Mesendoderm (in vitro differentiated cells): ENCODE data around the gene DAAM1.
A peak's percentile ranks its signal among the peaks of the same experiment; 100 is the strongest.

Source experiments
- DNase-seq: peaks from one replicate; pipeline ENCODE4 v3.0.0; 2013
- H2AK5ac ChIP-seq: 2 replicates; pipeline ENCODE4 v1.6.1; 2013; ENCODE audit warnings: low read length, inconsistent platforms
- H2BK120ac ChIP-seq: 2 replicates; pipeline ENCODE4 v1.6.1; 2013; ENCODE audit warnings: low read depth, mild to moderate bottlenecking, low read length, moderate library complexity, mixed read lengths
- H2BK15ac ChIP-seq: replicated peaks from 2 replicates; pipeline ENCODE4 v1.6.1; 2013; ENCODE audit warnings: low read depth, mild to moderate bottlenecking, moderate library complexity
- H2BK5ac ChIP-seq: 2 replicates; pipeline ENCODE4 v1.6.1; 2013; ENCODE audit warnings: low read length, inconsistent platforms
- H3K18ac ChIP-seq: 2 replicates; pipeline ENCODE4 v1.6.1; 2013; ENCODE audit warnings: mild to moderate bottlenecking, low read length, mixed read lengths
- H3K23ac ChIP-seq: one replicate; pipeline ENCODE4 v1.6.1; 2013; ENCODE audit warnings: low read length
- H3K27ac ChIP-seq: 2 replicates; pipeline ENCODE4 v1.5.1; 2013; ENCODE audit warnings: low read depth, mild to moderate bottlenecking, inconsistent platforms, low read length, moderate library complexity
- H3K27me3 ChIP-seq: 2 replicates; pipeline ENCODE4 v1.6.1; 2013; ENCODE audit warnings: low read length, control low read depth, mild to moderate bottlenecking, inconsistent platforms; ENCODE audit not compliant: insufficient read depth, poor library complexity
- H3K36me3 ChIP-seq: 2 replicates; pipeline ENCODE4 v1.6.1; 2013; ENCODE audit warnings: low read length, inconsistent platforms; ENCODE audit not compliant: control insufficient read depth, insufficient read depth
- H3K4ac ChIP-seq: one replicate; pipeline ENCODE4 v1.6.1; 2013; ENCODE audit warnings: low read depth, mild to moderate bottlenecking, low read length, moderate library complexity
- H3K4me1 ChIP-seq: 2 replicates; pipeline ENCODE4 v1.6.1; 2013; ENCODE audit warnings: low read depth, low read length, inconsistent platforms; ENCODE audit not compliant: control insufficient read depth
- H3K4me2 ChIP-seq: 2 replicates; pipeline ENCODE4 v1.6.1; 2013; ENCODE audit warnings: low read length
- H3K4me3 ChIP-seq: 2 replicates; pipeline ENCODE4 v1.5.1; 2013; ENCODE audit warnings: mild to moderate bottlenecking, low read length
- H3K56ac ChIP-seq: one replicate; pipeline ENCODE4 v1.6.1; 2013; ENCODE audit warnings: low read length
- H3K79me1 ChIP-seq: 2 replicates; pipeline ENCODE4 v1.6.1; 2013; ENCODE audit warnings: low read length, inconsistent platforms
- H3K79me2 ChIP-seq: 2 replicates; pipeline ENCODE4 v1.6.1; 2013; ENCODE audit warnings: mild to moderate bottlenecking, low read length; ENCODE audit not compliant: control insufficient read depth, insufficient read depth
- H3K9ac ChIP-seq: 2 replicates; pipeline ENCODE4 v1.6.1; 2013; ENCODE audit warnings: low read length, inconsistent platforms
- H4K5ac ChIP-seq: one replicate; pipeline ENCODE4 v1.6.1; 2013; ENCODE audit warnings: low read length
- H4K8ac ChIP-seq: one replicate; pipeline ENCODE4 v1.6.1; 2013; ENCODE audit warnings: low read depth, mild to moderate bottlenecking, control low read depth, low read length, moderate library complexity
- WGBS: extraction: QIAGEN DNeasy Blood & Tissue Kit; methylation state at CpG from one replicate; pipeline ENCODE4 v1.1.7; 2013; ENCODE audit warnings: low lambda C conversion rate, missing lambda C conversion rate; ENCODE audit not compliant: insufficient coverage; ENCODE audit errors: extremely low coverage; 5-methylcytosine and 5-hydroxymethylcytosine counted together

Gene DAAM1

DNA sequence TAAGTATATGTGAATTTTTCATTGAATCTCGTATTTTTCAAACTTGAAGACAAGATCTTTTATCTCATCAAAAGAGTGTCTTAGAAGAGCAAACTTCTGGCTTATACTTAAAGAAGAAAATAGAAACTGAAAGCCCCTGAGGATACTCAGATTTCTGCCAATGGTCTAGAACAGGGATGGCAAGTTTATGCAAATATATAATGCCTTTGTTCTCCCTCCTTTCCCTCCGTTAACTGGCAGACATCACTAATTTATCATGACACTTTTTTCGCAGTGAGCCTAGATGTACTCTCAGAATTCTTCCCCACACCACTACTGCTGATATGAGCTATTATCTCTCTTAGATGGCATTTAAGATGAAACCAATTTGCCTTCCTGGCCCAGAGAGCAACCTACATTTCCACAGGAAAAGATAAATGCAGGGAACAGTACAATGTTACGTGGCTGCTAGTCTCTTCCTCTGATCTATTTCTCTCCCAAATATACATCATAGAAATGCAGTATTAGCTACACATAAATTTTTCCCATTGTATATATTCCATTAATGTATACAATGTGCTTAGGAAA lies 40.0 kb upstream of the DAAM1 start:
- Histone ChIP-seq H3K4me3 (no peak overlapping the region), H3K27ac (no peak overlapping the region)
- WGBS, result 100% methylated on average over 1 of the region's 4 CpGs

DNA sequence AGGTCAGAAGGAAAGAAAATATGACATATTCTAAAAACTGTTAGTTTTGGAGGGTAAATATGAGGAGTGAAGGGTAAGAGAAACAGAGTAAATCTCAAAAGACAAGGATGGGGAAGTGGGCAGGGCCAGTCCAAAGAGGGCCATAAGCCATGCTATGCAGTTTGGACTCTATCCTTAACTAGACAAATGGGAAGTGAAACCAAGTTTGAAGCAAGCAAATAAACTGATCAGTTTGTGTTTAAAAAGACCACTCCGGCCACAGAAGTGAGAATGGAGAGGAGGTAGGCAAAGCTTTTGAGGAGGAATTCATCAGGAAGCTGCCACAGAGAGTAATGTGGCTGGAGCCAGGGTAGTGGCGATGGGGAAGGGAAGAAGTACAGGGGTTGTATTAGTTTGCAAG lies 37.5 kb upstream of the DAAM1 start:
- no peaks in the 10 kb centered on the region for H3K79me1 ChIP-seq
- H3K27ac ChIP-seq, result no peak overlapping the region
- H4K5ac ChIP-seq, result no peak overlapping the region
- no peak overlapping the region for H3K18ac ChIP-seq
- H2AK5ac ChIP-seq, result no peak overlapping the region
- no peak overlapping the region for H3K4ac ChIP-seq
- H4K8ac ChIP-seq, result no peak overlapping the region
- H3K23ac ChIP-seq, result no peak overlapping the region
- no peak overlapping the region for H2BK120ac ChIP-seq
- H3K56ac ChIP-seq, result no peak overlapping the region
- H3K27me3 ChIP-seq, result no peaks in the 10 kb centered on the region
- H2BK15ac ChIP-seq, result no peak overlapping the region
- no peak overlapping the region for H2BK5ac ChIP-seq
- no CpG with 5 or more reads among the region's 2 CpGs for WGBS
- no peak overlapping the region for H3K4me3 ChIP-seq
- H3K36me3 ChIP-seq, result no peaks in the 10 kb centered on the region
- H3K9ac ChIP-seq, result no peak overlapping the region
- DNase-seq, result no peak
- H3K79me2 ChIP-seq, result no peaks in the 10 kb centered on the region
- no peak overlapping the region for H3K4me2 ChIP-seq
- H3K4me1 ChIP-seq, result no peaks in the 10 kb centered on the region

More for the DNA sequence above, 40.0 kb upstream of the DAAM1 start:
- Histone ChIP-seq H3K4me1 (no peaks in the 10 kb centered on the region), H4K8ac (no peak overlapping the region), H3K56ac (no peak overlapping the region), H2BK5ac (no peak overlapping the region), H3K18ac (no peak overlapping the region), H3K9ac (no peak overlapping the region), H3K27me3 (no peaks in the 10 kb centered on the region), H4K5ac (no peak overlapping the region), H3K23ac (no peak overlapping the region), H2AK5ac (no peak overlapping the region), H3K36me3 (no peaks in the 10 kb centered on the region), H3K79me2 (no peaks in the 10 kb centered on the region), H2BK15ac (no peak overlapping the region), H3K4me2 (no peak overlapping the region), H3K4ac (no peak overlapping the region), H3K79me1 (no peaks in the 10 kb centered on the region), H2BK120ac (no peak overlapping the region)
- DNase-seq, result peak; percentile 33

DNA sequence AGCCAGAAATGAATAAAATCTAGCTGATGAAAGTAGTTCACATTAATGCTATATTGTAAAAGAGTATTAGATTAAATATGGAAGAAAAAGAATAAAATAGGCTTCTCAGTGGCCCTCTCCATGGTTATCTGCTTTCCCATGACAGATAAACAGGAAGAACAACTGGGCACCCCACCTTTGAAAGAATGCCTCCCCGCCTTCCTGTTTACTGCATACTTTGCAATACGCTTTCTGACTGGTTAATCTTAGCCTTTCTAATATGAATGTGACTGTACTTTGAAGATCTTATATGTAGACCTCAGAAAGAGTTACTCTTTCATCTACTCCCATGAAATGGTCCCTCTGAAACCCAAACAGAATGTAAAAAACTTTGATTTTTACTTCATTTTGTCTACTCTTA lies 34.1 kb upstream of the DAAM1 start:
- Histone ChIP-seq H3K18ac (no peak overlapping the region), H3K56ac (no peak overlapping the region), H3K79me2 (no peaks in the 10 kb centered on the region), H3K79me1 (no peaks in the 10 kb centered on the region), H3K36me3 (no peaks in the 10 kb centered on the region), H3K27ac (no peak overlapping the region), H3K4ac (no peak overlapping the region), H3K23ac (no peak overlapping the region), H3K9ac (no peak overlapping the region), H2AK5ac (no peak overlapping the region), H2BK120ac (no peak overlapping the region), H3K4me3 (no peak overlapping the region), H4K8ac (no peak overlapping the region), H3K4me1 (no peaks in the 10 kb centered on the region), H4K5ac (no peak overlapping the region), H2BK5ac (no peak overlapping the region), H3K4me2 (no peak overlapping the region), H3K27me3 (no peaks in the 10 kb centered on the region), H2BK15ac (no peak overlapping the region)
- no peak for DNase-seq
- no CpG with 5 or more reads among the region's 2 CpGs for WGBS

DNA sequence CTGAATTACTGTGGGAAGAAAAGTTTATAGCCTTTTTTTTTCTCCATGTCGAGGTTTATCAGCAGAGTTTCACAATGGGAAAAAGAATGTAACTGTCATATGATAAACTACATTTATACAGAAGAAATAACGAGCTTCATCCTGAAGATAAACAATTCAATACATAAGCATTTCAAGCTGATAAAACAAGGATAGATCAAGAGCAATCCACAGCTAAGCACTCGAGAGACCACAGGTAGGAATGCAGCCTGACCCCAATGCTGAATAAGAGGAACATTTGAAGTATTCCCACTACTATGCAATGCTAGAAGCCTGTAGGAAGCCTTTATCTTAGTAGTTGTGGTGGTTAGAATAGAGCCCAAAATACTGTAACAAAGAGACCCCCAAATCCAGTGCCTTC lies 32.6 kb upstream of the DAAM1 start:
- Histone ChIP-seq H3K27me3 (no peaks in the 10 kb centered on the region), H4K5ac (no peak overlapping the region), H4K8ac (no peak overlapping the region), H3K79me2 (no peaks in the 10 kb centered on the region), H3K18ac (no peak overlapping the region), H3K36me3 (no peaks in the 10 kb centered on the region), H3K9ac (no peak overlapping the region), H3K23ac (no peak overlapping the region), H3K4me3 (no peak overlapping the region), H3K56ac (no peak overlapping the region), H3K4ac (no peak overlapping the region), H2BK5ac (no peak overlapping the region), H3K27ac (no peak overlapping the region), H2BK120ac (no peak overlapping the region), H2BK15ac (no peak overlapping the region), H2AK5ac (no peak overlapping the region), H3K4me1 (no peaks in the 10 kb centered on the region), H3K79me1 (no peaks in the 10 kb centered on the region), H3K4me2 (no peak overlapping the region)
- DNase-seq, result peak; percentile 28
- WGBS, result no CpG with 5 or more reads among the region's 3 CpGs

DNA sequence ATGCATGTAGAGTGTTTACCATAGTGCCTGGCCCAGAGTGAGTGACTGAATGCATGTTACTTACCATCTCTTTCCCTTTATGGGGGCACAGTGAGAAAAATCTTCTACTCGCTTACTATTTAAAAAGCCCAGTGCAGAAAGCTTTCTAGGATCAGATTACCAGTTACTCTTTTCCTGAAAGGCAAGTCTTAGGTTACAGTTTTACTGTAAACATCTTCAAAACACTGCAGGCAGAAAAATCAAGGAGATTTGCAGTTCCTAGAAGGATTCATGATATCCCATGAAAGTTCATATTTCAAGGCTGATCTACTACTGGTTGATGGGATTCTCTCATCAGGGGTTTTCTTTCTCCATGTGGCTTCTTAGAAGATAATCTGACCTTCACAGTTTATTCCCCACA lies 29.3 kb upstream of the DAAM1 start:
- DNase-seq, result no peak

DNA sequence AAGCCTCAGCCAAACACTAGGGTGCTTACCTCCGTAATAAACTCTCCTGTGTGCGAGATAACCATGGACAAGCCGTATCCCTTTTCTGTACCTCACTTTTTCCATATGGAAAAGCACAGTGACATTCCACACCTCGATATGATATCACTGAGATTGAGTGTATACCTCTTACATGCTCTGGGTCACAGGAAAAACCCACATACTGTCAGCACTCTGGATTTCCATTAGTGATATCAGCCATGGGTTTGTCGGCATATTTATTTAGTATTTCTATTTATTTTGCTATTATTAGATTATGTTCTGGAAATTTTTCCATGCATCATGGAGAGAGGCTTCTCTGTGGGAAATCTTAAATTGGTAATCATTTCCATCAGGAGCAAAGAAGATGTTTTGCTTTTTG lies 28.0 kb upstream of the DAAM1 start:
- H3K79me2 ChIP-seq, result no peaks in the 10 kb centered on the region
- H3K79me1 ChIP-seq, result no peaks in the 10 kb centered on the region
- H4K8ac ChIP-seq, result no peak overlapping the region
- no peak for DNase-seq
- no peaks in the 10 kb centered on the region for H3K4me1 ChIP-seq
- H4K5ac ChIP-seq, result no peak overlapping the region
- no peak overlapping the region for H3K4me2 ChIP-seq
- no CpG with 5 or more reads among the region's 5 CpGs for WGBS
- no peaks in the 10 kb centered on the region for H3K36me3 ChIP-seq
- no peak overlapping the region for H2BK15ac ChIP-seq
- no peak overlapping the region for H3K9ac ChIP-seq
- no peak overlapping the region for H3K23ac ChIP-seq
- H3K4ac ChIP-seq, result no peak overlapping the region
- no peak overlapping the region for H3K56ac ChIP-seq
- H2BK120ac ChIP-seq, result no peak overlapping the region
- H3K18ac ChIP-seq, result no peak overlapping the region
- no peak overlapping the region for H2BK5ac ChIP-seq
- no peak overlapping the region for H2AK5ac ChIP-seq
- no peak overlapping the region for H3K27ac ChIP-seq
- no peak overlapping the region for H3K4me3 ChIP-seq
- no peaks in the 10 kb centered on the region for H3K27me3 ChIP-seq

More for the DNA sequence above, 29.3 kb upstream of the DAAM1 start:
- Histone ChIP-seq H3K4me1 (no peaks in the 10 kb centered on the region), H3K27me3 (no peaks in the 10 kb centered on the region), H3K23ac (no peak overlapping the region), H2AK5ac (no peak overlapping the region), H2BK5ac (no peak overlapping the region), H3K27ac (no peak overlapping the region), H2BK120ac (no peak overlapping the region), H3K4me2 (no peak overlapping the region), H3K79me2 (no peaks in the 10 kb centered on the region), H2BK15ac (no peak overlapping the region), H3K56ac (no peak overlapping the region), H4K8ac (no peak overlapping the region), H3K79me1 (no peaks in the 10 kb centered on the region), H4K5ac (no peak overlapping the region), H3K4ac (no peak overlapping the region), H3K36me3 (no peaks in the 10 kb centered on the region), H3K18ac (no peak overlapping the region), H3K9ac (no peak overlapping the region), H3K4me3 (no peak overlapping the region)
- WGBS, result no CpG with 5 or more reads among the region's 1 CpG
